ENCODE results near the gene ZNF300.
"Not testable (repeated sequence)": the region's sequence is repeated elsewhere in the genome, so short reads cannot be mapped to it uniquely, and the experiment has no call there.

Gene ZNF300

GRCh38 chr5:150860246-150860821 is 44.4 kb downstream of the ZNF300 start:
- DNase-seq: no peak
- no peak for TF ChIP-seq POLR2A (IDR thresholded peaks at IDR 0.05; ENCODE audit: low read length)
- TF ChIP-seq GATA1 (IDR thresholded peaks at IDR 0.05; ENCODE audit: low read depth, low read length): no peak

- DNase-seq: not testable (repeated sequence)
Measured at GRCh38 chr5:150856700-150857099, 48.1 kb downstream of the ZNF300 start.

GRCh38 chr5:150853561-150853960 is 51.2 kb downstream of the ZNF300 start:
- DNase-seq: no peak
- TF ChIP-seq GATA1 (IDR thresholded peaks at IDR 0.05; ENCODE audit: low read depth, low read length): no peak
- no peak for TF ChIP-seq POLR2A (IDR thresholded peaks at IDR 0.05; ENCODE audit: low read length)

- no peak for DNase-seq
- TF ChIP-seq GATA1 (IDR thresholded peaks at IDR 0.05; ENCODE audit: low read depth, low read length): no peak
Measured at GRCh38 chr5:150851039-150851438, 53.7 kb downstream of the ZNF300 start.

- DNase-seq: no peak
- TF ChIP-seq POLR2A (IDR thresholded peaks at IDR 0.05; ENCODE audit: low read length) (no peak), GATA1 (IDR thresholded peaks at IDR 0.05; ENCODE audit: low read depth, low read length) (no peak)
Measured at GRCh38 chr5:150848271-150848670, 56.5 kb downstream of the ZNF300 start.

GRCh38 chr5:150847334-150847695 is 57.5 kb downstream of the ZNF300 start:
- no peak for TF ChIP-seq GATA1 (IDR thresholded peaks at IDR 0.05; ENCODE audit: low read depth, low read length)
- TF ChIP-seq POLR2A (IDR thresholded peaks at IDR 0.05; ENCODE audit: low read length): no peak
- no peak for DNase-seq

- DNase-seq: peak; percentile 71 to 77
- TF ChIP-seq POLR2A (IDR thresholded peaks at IDR 0.05; ENCODE audit: low read length) (no peak), GATA1 (IDR thresholded peaks at IDR 0.05; ENCODE audit: low read depth, low read length) (no peak)
Measured at GRCh38 chr5:150846654-150847333, 58.0 kb downstream of the ZNF300 start.

- DNase-seq: not testable (repeated sequence)
Measured at GRCh38 chr5:150846308-150846653, 58.5 kb downstream of the ZNF300 start, which contains the start of gene IRGM. Gene IRGM (plus strand): TSS chr5:150846521. CDS start chr5:150848124, 1,603 bp downstream.

- not testable (repeated sequence) for DNase-seq
Measured at GRCh38 chr5:150845185-150845859, 59.5 kb downstream of the ZNF300 start.

All from erythroblast (primary cell).